B cell (primary cell): ENCODE measurements around the gene KCNC4.

Experiments used
- EZH2 ChIP-seq: IDR thresholded peaks from 2 replicates; pipeline ENCODE4 v1.6.1; 2012; ENCODE audit warnings: borderline replicate concordance, low read depth, mild to moderate bottlenecking, moderate library complexity, low read length; ENCODE audit not compliant: insufficient read depth, poor library complexity, severe bottlenecking
- TF ChIP-seq, protein P1 (sequence below): fragments of 200-600 bp; IDR thresholded peaks from one replicate; pipeline ENCODE4 v1.8.0; 2022; ENCODE audit warnings: antibody characterized with exemption, mild to moderate bottlenecking

GRCh38 chr1:110233861-110234260 lies 23.7 kb downstream of the KCNC4 start:
- TF ChIP-seq EZH2, result no peak
- TF ChIP-seq, protein P1, sequence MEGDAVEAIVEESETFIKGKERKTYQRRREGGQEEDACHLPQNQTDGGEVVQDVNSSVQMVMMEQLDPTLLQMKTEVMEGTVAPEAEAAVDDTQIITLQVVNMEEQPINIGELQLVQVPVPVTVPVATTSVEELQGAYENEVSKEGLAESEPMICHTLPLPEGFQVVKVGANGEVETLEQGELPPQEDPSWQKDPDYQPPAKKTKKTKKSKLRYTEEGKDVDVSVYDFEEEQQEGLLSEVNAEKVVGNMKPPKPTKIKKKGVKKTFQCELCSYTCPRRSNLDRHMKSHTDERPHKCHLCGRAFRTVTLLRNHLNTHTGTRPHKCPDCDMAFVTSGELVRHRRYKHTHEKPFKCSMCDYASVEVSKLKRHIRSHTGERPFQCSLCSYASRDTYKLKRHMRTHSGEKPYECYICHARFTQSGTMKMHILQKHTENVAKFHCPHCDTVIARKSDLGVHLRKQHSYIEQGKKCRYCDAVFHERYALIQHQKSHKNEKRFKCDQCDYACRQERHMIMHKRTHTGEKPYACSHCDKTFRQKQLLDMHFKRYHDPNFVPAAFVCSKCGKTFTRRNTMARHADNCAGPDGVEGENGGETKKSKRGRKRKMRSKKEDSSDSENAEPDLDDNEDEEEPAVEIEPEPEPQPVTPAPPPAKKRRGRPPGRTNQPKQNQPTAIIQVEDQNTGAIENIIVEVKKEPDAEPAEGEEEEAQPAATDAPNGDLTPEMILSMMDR, result no peak
